Activated CD8-positive, alpha-beta T cell treated with anti-CD3 and anti-CD28 coated beads for 36 hours (primary cell): ENCODE measurements around the gene SPG11. TPM values are rescaled to one million over a fixed set of nuclear protein-coding genes. Genes with fewer than 3 reads are reported as not detected.
"Not testable (repeated sequence)": the region's sequence is repeated elsewhere in the genome, so short reads cannot be mapped to it uniquely, and the experiment has no call there.

Experiments used
- ATAC-seq: fragments of 200-7000 bp; cut with Tn5 transposase; one replicate; pipeline ENCODE4 v1.10.0; 2021; ENCODE audit warnings: mild to moderate bottlenecking, moderate library complexity
- CTCF ChIA-PET: fragments of 350-600 bp; sonication (Branson Sonifier 250); formaldehyde crosslinking; loops from one replicate; lab custom pipeline; 2021; ENCODE audit warnings: antibody characterized with exemption; lab: Charles Lee
- POLR2A ChIA-PET: fragments of 350-600 bp; sonication (Branson Sonifier 250); formaldehyde crosslinking; loops from one replicate; lab custom pipeline; 2021; ENCODE audit warnings: antibody characterized with exemption; lab: Charles Lee
- DNase-seq: peaks from one replicate; pipeline ENCODE4 v3.0.0-alpha.2; 2020
- H3K27ac Mint-ChIP-seq: one replicate; pipeline ENCODE4 v1.8.0; 2021; ENCODE audit warnings: mild to moderate bottlenecking, mixed read lengths
- H3K27me3 Mint-ChIP-seq: one replicate; pipeline ENCODE4 v1.8.0; 2021; ENCODE audit warnings: mixed read lengths
- H3K36me3 Mint-ChIP-seq: one replicate; pipeline ENCODE4 v1.8.0; 2021; ENCODE audit warnings: low read depth, mixed read lengths
- H3K4me1 Mint-ChIP-seq: one replicate; pipeline ENCODE4 v1.8.0; 2021; ENCODE audit warnings: low read depth, mixed read lengths
- H3K4me3 Mint-ChIP-seq: one replicate; pipeline ENCODE4 v1.8.0; 2021; ENCODE audit warnings: mild to moderate bottlenecking, moderate library complexity, mixed read lengths
- H3K9me3 Mint-ChIP-seq: one replicate; pipeline ENCODE4 v1.8.0; 2021; ENCODE audit warnings: mixed read lengths
- CTCF ChIP-seq: fragments of 200-600 bp; IDR thresholded peaks from one replicate; pipeline ENCODE4 v1.8.0; 2022; ENCODE audit warnings: antibody characterized with exemption, mild to moderate bottlenecking
- intact Hi-C: fragments of 100-400 bp; cut with micrococcal nuclease; formaldehyde crosslinking; loops from one replicate; pipeline ENCODE4 v1.10.0; 2022
- total RNA-seq, 2 experiments: library from RNA; stranded (reverse); gene quantifications; one replicate each; pipeline ENCODE4 v1.2.3, GENCODE V29; 2021

Gene SPG11
- total RNA-seq, 2 experiments from 2014 or later, result 68.6 to 71.5 TPM

- no peaks in the 10 kb centered on the region for H3K9me3 Mint-ChIP-seq
- CTCF ChIA-PET, result no interaction called here
- H3K4me3 Mint-ChIP-seq, result no peak overlapping the region
- intact Hi-C loops, result no loop called here
- no peaks in the 10 kb centered on the region for H3K27me3 Mint-ChIP-seq
- POLR2A ChIA-PET, result interaction anchor here (0.5 kb wide), 1 partner anchor 766 kb away, joined by 3 read pairs; no protein-coding TSS in a partner anchor
- H3K27ac Mint-ChIP-seq, result no peak overlapping the region
- H3K36me3 Mint-ChIP-seq, result peaks cover 28% of the 10 kb centered on the region
- no peak for ATAC-seq
- H3K4me1 Mint-ChIP-seq, result no peaks in the 10 kb centered on the region
- no peak for TF ChIP-seq CTCF
- no peak for DNase-seq
Measured at GRCh38 chr15:44570361-44570760, 93.1 kb downstream of the SPG11 start.

GRCh38 chr15:44569316-44569715, 94.1 kb downstream of the SPG11 start:
- intact Hi-C loops, result no loop called here
- Mint-ChIP-seq H3K4me1 (no peaks in the 10 kb centered on the region), H3K27me3 (no peaks in the 10 kb centered on the region), H3K36me3 (peaks cover 35% of the 10 kb centered on the region), H3K27ac (no peak overlapping the region), H3K4me3 (no peak overlapping the region), H3K9me3 (peaks cover 4% of the 10 kb centered on the region)
- POLR2A ChIA-PET, result interaction anchor here (0.6 to 1.2 kb wide), 3 partner anchors 8 to 130 kb away, joined by 3 read pairs; no protein-coding TSS in a partner anchor
- no peak for TF ChIP-seq CTCF
- ATAC-seq (no peak), DNase-seq (no peak)
- CTCF ChIA-PET, result interaction anchor here (1.3 to 3.8 kb wide), 2 partner anchors 9 to 68 kb away, joined by 4 to 11 read pairs; no protein-coding TSS in a partner anchor

GRCh38 chr15:44568338-44568737, 95.1 kb downstream of the SPG11 start:
- DNase-seq (no peak), ATAC-seq (no peak)
- TF ChIP-seq CTCF, result no peak
- POLR2A ChIA-PET, result interaction anchor here (0.6 to 1.2 kb wide), 2 partner anchors 11 to 63 kb away, joined by 3 read pairs; no protein-coding TSS in a partner anchor
- intact Hi-C loops, result no loop called here
- Mint-ChIP-seq H3K4me1 (no peaks in the 10 kb centered on the region), H3K36me3 (peaks cover 43% of the 10 kb centered on the region), H3K27ac (peak overlapping the region; percentile 10), H3K9me3 (peaks cover 4% of the 10 kb centered on the region), H3K27me3 (no peaks in the 10 kb centered on the region), H3K4me3 (no peak overlapping the region)
- CTCF ChIA-PET, result interaction anchor here (1.1 to 3.8 kb wide), 3 partner anchors 10 to 67 kb away, joined by 3 to 11 read pairs (median 4); no protein-coding TSS in a partner anchor

GRCh38 chr15:44566155-44566540, 97.3 kb downstream of the SPG11 start:
- Mint-ChIP-seq H3K27ac (no peak overlapping the region), H3K4me3 (no peak overlapping the region), H3K36me3 (peaks cover 42% of the 10 kb centered on the region), H3K9me3 (peaks cover 4% of the 10 kb centered on the region), H3K4me1 (no peaks in the 10 kb centered on the region), H3K27me3 (no peaks in the 10 kb centered on the region)
- DNase-seq (no peak), ATAC-seq (no peak)
- intact Hi-C loops, result no loop called here
- no peak for TF ChIP-seq CTCF
- CTCF ChIA-PET, result interaction anchor here (1.2 to 3.8 kb wide), 2 partner anchors 12 to 16 kb away, joined by 5 to 11 read pairs; no protein-coding TSS in a partner anchor
- POLR2A ChIA-PET, result no interaction called here

- ATAC-seq, result no peak
- TF ChIP-seq CTCF, result no peak
- Mint-ChIP-seq H3K4me1 (peaks cover 4% of the 10 kb centered on the region), H3K27me3 (no peaks in the 10 kb centered on the region), H3K9me3 (peaks cover 4% of the 10 kb centered on the region), H3K36me3 (peaks cover 47% of the 10 kb centered on the region), H3K4me3 (no peak overlapping the region), H3K27ac (no peak overlapping the region)
- ChIA-PET CTCF (interaction anchor here (1.2 kb wide), 1 partner anchor 16 kb away, joined by 5 read pairs; no protein-coding TSS in a partner anchor), POLR2A (no interaction called here)
- intact Hi-C loops, result no loop called here
- no peak for DNase-seq
Measured at GRCh38 chr15:44565387-44566154, 97.9 kb downstream of the SPG11 start.

- POLR2A ChIA-PET, H3K9me3 Mint-ChIP-seq, H3K4me1 Mint-ChIP-seq, intact Hi-C loops, ATAC-seq, H3K4me3 Mint-ChIP-seq, H3K27me3 Mint-ChIP-seq, DNase-seq: not testable (repeated sequence)
- H3K36me3 Mint-ChIP-seq, result peaks cover 52% of the 10 kb centered on the region
- H3K27ac Mint-ChIP-seq, result peak overlapping the region; percentile 77
- CTCF ChIA-PET, result interaction anchor here (1.4 to 1.7 kb wide), 2 partner anchors 18 kb away, joined by 4 read pairs; no protein-coding TSS in a partner anchor
Measured at GRCh38 chr15:44560926-44561325, 102.5 kb downstream of the SPG11 start.
